Left hindlimb (tissue), 1 donor: ENCODE measurements around the gene LY6G5B.

Experiments used
- DNase-seq: peaks from one replicate; pipeline ENCODE4 v3.0.0-alpha.2; 2018

The LY6G5B gene

GRCh38 chr6:31641370-31641769 is 28.4 kb upstream of the LY6G5B start:
- DNase-seq = no peak

GRCh38 chr6:31642798-31643570 is 26.8 kb upstream of the LY6G5B start:
- no peak for DNase-seq

- DNase-seq = no peak
These were observed 25.8 kb upstream of the LY6G5B start for GRCh38 chr6:31643818-31644454.

GRCh38 chr6:31645325-31645724 is 24.5 kb upstream of the LY6G5B start:
- DNase-seq = no peak

- DNase-seq = no peak
These were observed 18.1 kb upstream of the LY6G5B start for GRCh38 chr6:31651602-31652191.

- no peak for DNase-seq
These were observed 16.7 kb upstream of the LY6G5B start for GRCh38 chr6:31652925-31653724.

- DNase-seq = no peak
These were observed 15.0 kb upstream of the LY6G5B start for GRCh38 chr6:31654574-31655348.

- no peak for DNase-seq
These were observed 14.2 kb upstream of the LY6G5B start, which contains the start of gene APOM for GRCh38 chr6:31655349-31656237. TSS of gene APOM (plus strand) at chr6:31655894. CDS start at chr6:31655967, 73 bp downstream.

- no peak for DNase-seq
These were observed 12.2 kb upstream of the LY6G5B start for GRCh38 chr6:31657406-31658157.

GRCh38 chr6:31658158-31658688 is 11.6 kb upstream of the LY6G5B start:
- no peak for DNase-seq

GRCh38 chr6:31658983-31659648 is 10.7 kb upstream of the LY6G5B start:
- no peak for DNase-seq

- DNase-seq = no peak
These were observed 10.0 kb upstream of the LY6G5B start for GRCh38 chr6:31659649-31660380.

- DNase-seq = peak; percentile 92
These were observed 9.2 kb upstream of the LY6G5B start, which contains the start of gene C6orf47 for GRCh38 chr6:31660381-31661261. TSS of gene C6orf47 (minus strand) at chr6:31660778. CDS start at chr6:31659947, 831 bp downstream.

GRCh38 chr6:31661262-31662123 is 8.3 kb upstream of the LY6G5B start:
- DNase-seq = no peak

GRCh38 chr6:31662124-31662723 is 7.6 kb upstream of the LY6G5B start:
- DNase-seq = no peak
